ENCODE measurements around the gene NFKB1. TPM values are rescaled to one million over a fixed set of nuclear protein-coding genes. Genes with fewer than 3 reads are reported as not detected.
"Not testable (repeated sequence)": the region's sequence is repeated elsewhere in the genome, so short reads cannot be mapped to it uniquely, and the experiment has no call there.

Gene NFKB1
- polyA plus RNA-seq, 5 donors: 33.5 to 38.9 (median 35.5) TPM

GRCh38 chr4:102560571-102561341 is 59.6 kb downstream of the NFKB1 start:
- DNase-seq: no peak

GRCh38 chr4:102563000-102563399 is 61.8 kb downstream of the NFKB1 start:
- DNase-seq: no peak

- DNase-seq: no peak
Measured at GRCh38 chr4:102564399-102565059, 63.4 kb downstream of the NFKB1 start.

GRCh38 chr4:102565696-102566095 is 64.5 kb downstream of the NFKB1 start:
- DNase-seq: no peak

- no peak for DNase-seq
Measured at GRCh38 chr4:102566426-102566825, 65.3 kb downstream of the NFKB1 start.

- no peak for DNase-seq
Measured at GRCh38 chr4:102567427-102567826, 66.3 kb downstream of the NFKB1 start.

- peak; percentile 34 to 42 for DNase-seq
Measured at GRCh38 chr4:102569200-102569599, 68.0 kb downstream of the NFKB1 start.

GRCh38 chr4:102570211-102570610 is 69.1 kb downstream of the NFKB1 start:
- DNase-seq: not testable (repeated sequence)

- DNase-seq: no peak
Measured at GRCh38 chr4:102572452-102572851, 71.3 kb downstream of the NFKB1 start.

- no peak for DNase-seq
Measured at GRCh38 chr4:102574317-102574716, 73.2 kb downstream of the NFKB1 start.

GRCh38 chr4:102575369-102576129 is 74.4 kb downstream of the NFKB1 start:
- DNase-seq: no peak

GRCh38 chr4:102578270-102578669 is 77.1 kb downstream of the NFKB1 start:
- DNase-seq: no peak

GRCh38 chr4:102578819-102579218 is 77.7 kb downstream of the NFKB1 start:
- no peak for DNase-seq

GRCh38 chr4:102579794-102580462 is 78.8 kb downstream of the NFKB1 start:
- DNase-seq: no peak

GRCh38 chr4:102580463-102580842 is 79.3 kb downstream of the NFKB1 start:
- DNase-seq: no peak

GRCh38 chr4:102584091-102584490 is 82.9 kb downstream of the NFKB1 start:
- no peak for DNase-seq

GRCh38 chr4:102585329-102585728 is 84.2 kb downstream of the NFKB1 start:
- no peak for DNase-seq

- DNase-seq: no peak
Measured at GRCh38 chr4:102586002-102586643, 85.0 kb downstream of the NFKB1 start.

- DNase-seq: no peak
Measured at GRCh38 chr4:102586644-102587021, 85.5 kb downstream of the NFKB1 start.

- DNase-seq: no peak
Measured at GRCh38 chr4:102589743-102590142, 88.6 kb downstream of the NFKB1 start.

- DNase-seq: no peak
Measured at GRCh38 chr4:102592256-102592655, 91.1 kb downstream of the NFKB1 start.

- DNase-seq: no peak
Measured at GRCh38 chr4:102593147-102593546, 92.0 kb downstream of the NFKB1 start.
